ENCODE data around the gene BICDL1. TPM values are rescaled to one million over a fixed set of nuclear protein-coding genes. Genes with fewer than 3 reads are reported as not detected.

BICDL1 gene
- total and polyA plus RNA-seq, 2 donors (not counting 3 experiments of a cell fraction or from before 2014, with no cell fraction given), result 0.19 TPM; not detected in 1

- DNase-seq (ENCODE audit: low read depth, low spot score) (no peak), FAIRE-seq (peak; percentile 77)
- Histone ChIP-seq H3K9me3 (replicated peaks; ENCODE audit: control insufficient read depth, insufficient read depth, low read length) (no peaks in the 10 kb centered on the region), H3K36me3 (ENCODE audit: control insufficient read depth in 2 of 2, extremely low read depth in 1 of 2, insufficient read depth in 2 of 2, low read length in 2 of 2) (no peaks in the 10 kb centered on the region), H2AFZ (ENCODE audit: low read depth, low read length) (peak within 1 kb of the TSS; percentile 18), H3K27me3 (ENCODE audit: control insufficient read depth in 2 of 2, insufficient read depth in 2 of 2, low read length in 2 of 2) (no peaks in the 10 kb centered on the region), H3K9ac (replicated peaks; ENCODE audit: extremely low read depth, insufficient read depth, low read length) (peak within 1 kb of the TSS; percentile 79), H3K4me3 (replicated peaks in 1 of 3; ENCODE audit: insufficient read depth in 1 of 3, low read depth in 1 of 3, low read length in 3 of 3) (peak within 1 kb of the TSS; percentile 49 to 72 (median 63)), H3K79me2 (ENCODE audit: control insufficient read depth, insufficient read depth, low read length) (peaks cover 50% of the 10 kb centered on the region), H3K9me1 (replicated peaks; ENCODE audit: control insufficient read depth, extremely low read depth, insufficient read depth, low read length) (no peaks in the 10 kb centered on the region), H4K20me1 (replicated peaks; ENCODE audit: control insufficient read depth, extremely low read depth, insufficient read depth, low read length) (no peaks in the 10 kb centered on the region), H3K4me2 (ENCODE audit: insufficient read depth, low read length) (peak within 1 kb of the TSS; percentile 60), H3K27ac (ENCODE audit: insufficient read depth, low read depth, low read length) (peak within 1 kb of the TSS; percentile 48), H3K4me1 (ENCODE audit: control insufficient read depth, extremely low read depth, insufficient read depth, low read length) (peaks cover 29% of the 10 kb centered on the region)
- POLR2A ChIA-PET, result interaction anchor here (1.4 to 4.4 kb wide), 3 partner anchors 83 to 175 kb away, joined by 4 to 25 read pairs (median 20); partner anchors contain the start of genes RNU4-2 and RPLP0
- dilution Hi-C loops (cut with MboI; ENCODE audit: extremely low pct_ligation_motif_present, low sequenced_read_pairs) (no loop called here), intact Hi-C loops (cut with micrococcal nuclease) (loop anchor here (1.0 kb wide), 2 partner anchors 29 to 85 kb away; partner anchors contain the start of gene RPLP0)
- no TSS peak for BruUV-seq (replicated peaks)
- TF ChIP-seq, protein P1, sequence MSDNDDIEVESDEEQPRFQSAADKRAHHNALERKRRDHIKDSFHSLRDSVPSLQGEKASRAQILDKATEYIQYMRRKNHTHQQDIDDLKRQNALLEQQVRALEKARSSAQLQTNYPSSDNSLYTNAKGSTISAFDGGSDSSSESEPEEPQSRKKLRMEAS (IDR thresholded peaks at IDR 0.05; ENCODE audit: insufficient read depth, insufficient read length), result no peak
- no peak for TF ChIP-seq POLR2A (IDR thresholded peaks at IDR 0.05; ENCODE audit: low read depth, low read length)
- no peak for TF ChIP-seq FOS (IDR thresholded peaks at IDR 0.05; ENCODE audit: borderline replicate concordance, insufficient read depth, low read length)
- TF ChIP-seq MYC (IDR thresholded peaks at IDR 0.05; ENCODE audit: low read depth, low read length), result no peak
- no peak for TF ChIP-seq EZH2 (IDR thresholded peaks at IDR 0.05; ENCODE audit: borderline replicate concordance, low read depth, low read length, severe bottlenecking)
- TF ChIP-seq JUN (IDR thresholded peaks at IDR 0.05; ENCODE audit: borderline replicate concordance, insufficient read depth, insufficient read length, low read depth), result no peak
- no peak for TF ChIP-seq GATA2 (IDR thresholded peaks at IDR 0.05; ENCODE audit: insufficient read depth, insufficient read length, low read depth, low read length)
- TF ChIP-seq POLR2AphosphoS5 (IDR thresholded peaks at IDR 0.05; ENCODE audit: insufficient read depth, low read depth, low read length), result no peak
- TF ChIP-seq, protein P2, sequence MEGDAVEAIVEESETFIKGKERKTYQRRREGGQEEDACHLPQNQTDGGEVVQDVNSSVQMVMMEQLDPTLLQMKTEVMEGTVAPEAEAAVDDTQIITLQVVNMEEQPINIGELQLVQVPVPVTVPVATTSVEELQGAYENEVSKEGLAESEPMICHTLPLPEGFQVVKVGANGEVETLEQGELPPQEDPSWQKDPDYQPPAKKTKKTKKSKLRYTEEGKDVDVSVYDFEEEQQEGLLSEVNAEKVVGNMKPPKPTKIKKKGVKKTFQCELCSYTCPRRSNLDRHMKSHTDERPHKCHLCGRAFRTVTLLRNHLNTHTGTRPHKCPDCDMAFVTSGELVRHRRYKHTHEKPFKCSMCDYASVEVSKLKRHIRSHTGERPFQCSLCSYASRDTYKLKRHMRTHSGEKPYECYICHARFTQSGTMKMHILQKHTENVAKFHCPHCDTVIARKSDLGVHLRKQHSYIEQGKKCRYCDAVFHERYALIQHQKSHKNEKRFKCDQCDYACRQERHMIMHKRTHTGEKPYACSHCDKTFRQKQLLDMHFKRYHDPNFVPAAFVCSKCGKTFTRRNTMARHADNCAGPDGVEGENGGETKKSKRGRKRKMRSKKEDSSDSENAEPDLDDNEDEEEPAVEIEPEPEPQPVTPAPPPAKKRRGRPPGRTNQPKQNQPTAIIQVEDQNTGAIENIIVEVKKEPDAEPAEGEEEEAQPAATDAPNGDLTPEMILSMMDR (IDR thresholded peaks at IDR 0.05; ENCODE audit: extremely low read depth in 1 of 2, insufficient read depth in 1 of 2, low read depth in 1 of 2, low read length in 2 of 2), result no peak
- CTCF ChIA-PET, result interaction anchor here (1.6 to 3.8 kb wide), 3 partner anchors 11 to 85 kb away, joined by 6 to 20 read pairs (median 7); partner anchors contain the start of gene RPLP0
Observed at GRCh38 chr12:120116441-120116791, 127.4 kb downstream of the BICDL1 start, which contains the start of gene RAB35. Gene RAB35, minus strand, starts transcription at chr12:120116753. Its CDS starts 103 bp downstream, at chr12:120116650.

All from endothelial cell of umbilical vein (primary cell).